ENCODE results near the gene PCNA.

PCNA gene

GRCh38 chr20:5065166-5065878 lies 54.4 kb downstream of the PCNA start:
- no peak overlapping the region for H3K4me3 ChIP-seq (ENCODE audit: low read depth, low read length)
- TF ChIP-seq, protein P1, sequence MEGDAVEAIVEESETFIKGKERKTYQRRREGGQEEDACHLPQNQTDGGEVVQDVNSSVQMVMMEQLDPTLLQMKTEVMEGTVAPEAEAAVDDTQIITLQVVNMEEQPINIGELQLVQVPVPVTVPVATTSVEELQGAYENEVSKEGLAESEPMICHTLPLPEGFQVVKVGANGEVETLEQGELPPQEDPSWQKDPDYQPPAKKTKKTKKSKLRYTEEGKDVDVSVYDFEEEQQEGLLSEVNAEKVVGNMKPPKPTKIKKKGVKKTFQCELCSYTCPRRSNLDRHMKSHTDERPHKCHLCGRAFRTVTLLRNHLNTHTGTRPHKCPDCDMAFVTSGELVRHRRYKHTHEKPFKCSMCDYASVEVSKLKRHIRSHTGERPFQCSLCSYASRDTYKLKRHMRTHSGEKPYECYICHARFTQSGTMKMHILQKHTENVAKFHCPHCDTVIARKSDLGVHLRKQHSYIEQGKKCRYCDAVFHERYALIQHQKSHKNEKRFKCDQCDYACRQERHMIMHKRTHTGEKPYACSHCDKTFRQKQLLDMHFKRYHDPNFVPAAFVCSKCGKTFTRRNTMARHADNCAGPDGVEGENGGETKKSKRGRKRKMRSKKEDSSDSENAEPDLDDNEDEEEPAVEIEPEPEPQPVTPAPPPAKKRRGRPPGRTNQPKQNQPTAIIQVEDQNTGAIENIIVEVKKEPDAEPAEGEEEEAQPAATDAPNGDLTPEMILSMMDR (IDR thresholded peaks at IDR 0.05; ENCODE audit: borderline replicate concordance, insufficient read depth, low read depth, low read length), result no peak

Data from GM12875 (cell line).